ENCODE measurements around the gene OR5B17. TPM values are rescaled to one million over a fixed set of nuclear protein-coding genes. Genes with fewer than 3 reads are reported as not detected.
"Not testable (repeated sequence)": the region's sequence is repeated elsewhere in the genome, so short reads cannot be mapped to it uniquely, and the experiment has no call there.

Gene OR5B17
- not detected in 2 replicates for total RNA-seq (2014; rRNA removed)
- polyA plus RNA-seq (2012) = not detected

DNA sequence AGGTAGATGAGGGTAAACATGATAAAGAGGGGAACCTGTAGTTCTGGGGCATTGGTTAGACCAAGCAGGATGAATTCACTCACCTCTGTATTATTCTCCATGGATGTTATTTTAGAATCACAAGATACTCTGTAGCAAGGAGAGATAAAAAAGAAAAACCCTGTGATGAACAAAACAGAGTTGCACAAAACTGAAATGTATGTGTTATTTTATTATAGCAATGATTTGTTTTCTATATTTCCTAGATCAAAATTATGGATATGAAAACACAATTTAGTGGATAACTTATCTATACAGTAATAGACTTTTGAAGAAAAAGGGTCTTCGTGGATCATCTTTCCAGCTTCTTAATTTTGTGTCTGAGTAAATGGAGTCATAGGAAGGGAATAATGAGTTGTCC is at the start of gene OR5B17:
OR5B17 (minus strand) TSS at position 101 of the 400 bp plus-strand sequence; CDS start at position 101, 0 bp downstream.
- no peak for DNase-seq (ENCODE audit: low read depth)

DNA sequence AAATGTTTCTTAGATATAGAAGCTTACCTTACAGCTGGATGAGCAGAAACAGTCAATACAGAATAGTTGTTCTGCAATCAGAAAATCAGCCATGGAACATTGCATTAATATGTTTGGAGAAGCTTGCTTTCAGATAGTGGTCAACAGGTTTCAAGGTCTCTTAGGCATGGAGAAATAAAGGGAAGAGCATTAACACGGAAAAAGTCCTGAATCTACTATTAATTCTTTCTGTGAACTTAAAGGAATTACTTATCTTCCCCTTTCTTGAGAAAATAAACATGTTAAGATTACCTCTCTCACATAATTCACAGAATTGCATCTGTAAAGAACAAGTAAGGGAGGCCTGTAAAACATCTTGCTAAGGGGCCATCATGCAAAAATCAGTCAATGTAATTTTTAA is 47.9 kb upstream of the OR5B17 start, which contains the start of gene OR5B3:
OR5B3 (minus strand) TSS at position 101 of the 400 bp plus-strand sequence. CDS start 3,465 bp downstream, outside the sequence.
- no peak for DNase-seq (ENCODE audit: low read depth)

DNA sequence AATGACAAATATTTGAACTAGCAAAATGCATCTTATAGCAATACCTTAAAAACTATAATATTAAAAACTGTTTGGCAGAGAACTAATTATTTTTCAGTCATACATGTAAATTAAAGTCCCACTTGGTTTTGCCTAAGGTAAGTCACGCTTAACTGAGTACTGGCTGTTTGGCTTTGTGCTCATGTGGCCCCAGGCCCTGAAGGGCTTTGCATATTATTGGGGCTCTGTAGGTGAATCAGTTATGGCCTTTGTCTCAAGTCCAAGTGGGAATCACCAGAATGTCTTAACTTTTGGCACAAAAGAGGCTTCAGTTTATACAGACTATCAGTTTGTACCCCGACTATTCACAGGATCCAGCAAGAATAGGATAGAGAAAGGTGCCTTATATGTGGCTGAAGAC is 40.8 kb upstream of the OR5B17 start:
- not testable (repeated sequence) for DNase-seq (ENCODE audit: low read depth)

DNA sequence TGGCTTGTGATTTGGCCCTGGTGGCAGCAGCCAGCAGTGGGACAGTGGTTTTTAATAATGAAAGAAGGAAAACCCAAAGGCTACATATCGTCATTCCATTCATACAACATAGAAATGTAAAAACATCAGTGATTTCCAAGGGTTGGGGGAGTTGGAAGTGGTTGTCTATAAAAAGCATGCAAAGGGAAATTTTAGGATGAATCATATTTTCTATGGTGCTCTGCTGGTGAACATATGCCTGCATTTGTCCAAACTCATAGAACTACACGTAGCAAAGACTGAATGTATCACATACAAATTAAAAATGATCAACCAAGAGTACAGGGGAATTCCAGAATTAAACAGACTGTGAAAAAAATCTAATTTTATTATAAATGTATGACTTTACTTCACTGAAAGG is 36.7 kb upstream of the OR5B17 start:
- DNase-seq (ENCODE audit: low read depth) = no peak

DNA sequence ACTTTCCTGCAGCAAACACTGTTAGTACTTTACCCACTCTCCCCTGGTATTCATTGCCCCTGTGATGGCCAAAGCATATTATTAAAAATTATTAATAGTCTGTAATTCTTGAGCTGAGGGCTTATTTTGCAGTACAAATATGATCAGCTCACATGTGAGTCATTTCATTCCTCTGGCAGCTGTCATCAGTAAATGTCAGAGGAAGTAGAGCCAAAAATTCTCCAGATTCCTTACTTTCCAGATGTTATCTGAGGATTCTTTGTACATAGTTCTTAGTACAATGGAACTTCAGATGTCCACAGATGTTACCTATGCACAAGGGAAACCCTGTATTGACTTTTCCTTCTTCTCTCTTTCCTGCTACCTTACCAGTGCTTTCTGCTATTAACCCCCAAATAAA is 35.3 kb upstream of the OR5B17 start:
- DNase-seq (ENCODE audit: low read depth) = peak; percentile 82

DNA sequence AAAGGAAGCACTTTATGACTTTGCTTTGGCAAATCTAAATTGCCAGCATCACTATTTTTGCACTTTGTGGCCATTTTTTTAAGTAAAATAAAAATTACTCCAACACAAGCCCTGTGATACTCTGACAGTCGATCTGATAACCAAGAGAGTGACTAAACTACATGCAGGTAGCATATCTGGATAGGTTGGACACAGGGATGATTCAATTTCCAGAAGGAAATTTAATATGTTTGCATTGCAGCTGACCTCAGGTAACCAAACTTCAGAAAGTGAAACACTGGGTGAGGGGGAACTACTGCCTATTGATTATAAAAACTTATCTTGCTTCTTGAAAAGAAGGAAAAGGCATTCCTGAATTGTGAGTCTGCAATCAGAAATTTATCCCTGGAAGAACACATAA is 33.9 kb upstream of the OR5B17 start:
- DNase-seq (ENCODE audit: low read depth) = no peak

DNA sequence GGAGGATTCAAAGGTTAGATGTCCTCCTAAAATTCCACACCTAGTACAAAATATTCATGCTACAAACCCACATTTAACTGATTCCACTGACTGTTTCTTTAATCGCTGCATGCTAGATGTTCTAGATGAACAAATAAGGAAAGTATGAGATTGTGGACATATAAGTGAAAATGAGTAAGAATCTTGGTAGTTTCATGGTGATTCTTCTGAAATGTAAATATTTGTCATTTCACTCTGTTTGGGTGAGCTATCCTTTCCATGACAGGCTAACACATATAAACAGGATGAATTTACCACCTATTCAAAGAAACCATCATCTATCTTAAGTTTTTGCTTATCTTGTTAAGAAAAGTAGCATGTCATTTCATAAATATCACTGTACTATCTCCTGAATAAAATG is 33.0 kb upstream of the OR5B17 start:
- DNase-seq (ENCODE audit: low read depth) = no peak

DNA sequence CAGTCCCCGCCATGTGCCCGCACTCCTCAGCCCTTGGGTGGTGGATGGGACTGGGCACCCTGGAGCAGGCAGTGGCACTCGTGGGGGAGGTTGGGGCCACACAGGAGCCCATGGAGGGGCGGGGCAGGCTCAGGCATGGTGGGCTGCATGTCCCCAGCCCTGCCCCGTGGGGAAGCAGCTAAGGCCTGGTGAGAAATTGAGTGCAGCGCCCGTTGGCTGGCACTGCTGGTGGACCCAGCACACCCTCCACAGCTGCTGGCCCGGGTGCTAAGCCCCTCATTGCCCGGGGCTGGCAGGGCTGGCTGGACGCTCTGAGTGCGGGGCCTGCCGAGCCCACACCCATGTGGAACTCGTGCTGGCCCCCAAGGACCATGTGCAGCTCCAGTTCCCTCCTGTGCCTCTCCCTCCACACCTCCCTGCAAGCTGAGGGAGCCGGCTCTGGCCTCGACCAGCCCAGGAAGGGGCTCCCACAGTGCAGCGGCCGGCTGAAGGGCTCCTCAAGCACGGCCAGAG is 31.7 kb upstream of the OR5B17 start:
- no peak for DNase-seq (ENCODE audit: low read depth)

DNA sequence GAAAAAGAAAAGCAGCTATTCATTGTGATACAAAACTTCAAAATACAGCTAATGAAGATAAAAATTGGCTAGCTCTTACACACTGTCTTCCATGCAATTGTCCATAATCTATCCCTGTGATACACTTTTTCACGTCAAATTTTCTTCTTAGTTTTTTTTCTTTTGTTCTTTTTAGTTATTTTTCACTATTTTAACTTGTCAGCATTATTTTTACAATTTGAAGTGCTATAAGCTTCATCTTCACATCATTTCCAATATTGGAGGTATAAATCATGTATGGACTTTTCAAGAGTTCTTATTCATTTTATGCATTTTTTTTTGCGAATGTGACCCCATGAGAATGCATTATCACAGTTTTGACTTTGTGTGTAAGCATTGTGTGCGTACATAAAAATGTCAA is 4.1 kb downstream of the OR5B17 start:
- DNase-seq (ENCODE audit: low read depth) = no peak

DNA sequence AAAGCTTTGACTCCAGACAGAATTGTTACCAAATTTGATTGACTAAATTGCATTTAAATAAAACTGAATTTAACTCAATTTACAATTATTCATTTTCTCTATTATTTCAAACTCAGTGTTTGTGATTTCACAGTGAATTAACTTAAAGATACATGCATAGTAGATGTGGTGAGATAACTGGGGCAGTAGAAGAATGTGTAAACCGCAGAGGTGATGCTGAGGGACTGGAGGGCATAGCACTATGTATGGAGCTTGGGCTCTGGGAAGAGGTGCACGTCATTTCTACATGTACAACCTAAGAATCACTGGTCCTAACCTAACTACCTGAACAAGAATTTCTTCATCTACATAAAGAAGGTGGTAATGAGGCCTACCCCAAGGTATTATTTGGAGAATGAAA is 13.7 kb downstream of the OR5B17 start:
- no peak for DNase-seq (ENCODE audit: low read depth)

DNA sequence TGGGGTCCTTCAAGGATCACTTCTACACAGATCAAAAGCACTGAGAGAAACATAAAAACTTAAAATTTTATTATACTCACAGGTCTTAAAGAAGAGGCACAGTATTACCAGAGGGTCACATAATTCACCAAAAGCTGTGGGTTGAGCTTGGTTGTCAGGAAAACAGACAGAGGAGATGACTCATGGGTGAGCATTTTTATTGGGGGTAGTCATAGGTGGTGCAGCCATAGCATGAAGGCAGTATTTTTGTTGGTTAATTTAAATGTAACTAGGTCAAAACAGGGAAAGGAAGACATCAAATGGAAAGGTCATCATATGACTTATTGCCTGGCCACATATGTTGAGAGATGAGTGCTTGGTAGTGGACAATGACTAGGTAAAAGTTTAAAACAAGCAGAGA is 24.2 kb downstream of the OR5B17 start:
- peak; percentile 93 for DNase-seq (ENCODE audit: low read depth)

DNA sequence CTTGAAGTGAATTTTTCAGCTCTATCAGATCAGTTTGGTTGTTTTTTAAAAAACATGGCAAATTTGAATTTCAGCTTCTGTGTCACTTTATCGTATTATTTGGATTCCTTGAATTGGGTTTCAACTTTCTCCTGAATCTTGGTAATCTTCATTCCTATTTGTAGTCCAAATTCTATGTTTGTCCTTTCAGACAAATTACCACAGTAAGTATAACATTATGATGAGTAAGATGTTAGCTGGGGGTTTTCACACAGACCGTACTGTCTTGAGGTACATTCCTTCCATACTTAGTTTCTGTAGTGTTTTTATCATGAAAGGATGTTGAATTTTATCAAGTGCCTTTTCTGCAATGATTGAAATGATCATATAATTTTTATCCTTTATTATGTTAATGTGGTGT is 28.0 kb downstream of the OR5B17 start:
- DNase-seq (ENCODE audit: low read depth) = peak; percentile 65

DNA sequence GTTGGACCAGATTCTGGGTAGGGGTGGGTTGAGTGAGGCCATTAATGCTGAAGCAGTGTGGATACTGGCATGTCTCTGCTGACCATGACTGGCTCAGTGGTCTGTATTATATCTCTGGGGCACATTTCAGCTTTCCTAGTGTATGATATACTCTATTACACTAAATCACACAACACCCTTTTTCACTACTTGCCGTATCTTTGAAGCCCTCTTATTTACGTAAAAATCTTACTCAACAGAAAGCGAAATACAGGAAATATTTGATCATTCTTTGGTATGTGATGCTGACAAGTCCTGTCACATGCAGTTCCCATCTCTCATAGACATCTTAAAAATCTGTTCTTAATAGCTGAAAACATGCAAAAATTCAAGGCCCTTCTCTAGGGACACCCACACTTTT is 40.3 kb downstream of the OR5B17 start:
- DNase-seq (ENCODE audit: low read depth) = no peak

DNA sequence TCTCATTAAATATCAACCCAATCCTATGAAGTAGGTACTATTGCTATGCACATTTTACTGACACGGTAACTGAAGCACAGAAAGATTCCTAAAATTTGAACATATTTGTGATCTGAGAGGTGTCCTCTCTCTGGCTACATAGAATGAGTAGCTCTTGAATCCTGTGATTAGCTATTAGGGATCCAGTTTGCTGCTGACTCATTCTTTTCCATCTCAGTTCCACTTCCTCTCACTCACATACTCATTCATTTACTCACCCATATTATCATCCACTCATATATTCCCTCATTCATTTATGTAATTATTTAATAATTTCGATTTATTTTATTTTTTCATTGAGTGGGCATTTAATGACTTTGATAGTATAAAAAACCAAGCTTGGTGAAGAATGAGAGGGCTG is 42.7 kb downstream of the OR5B17 start:
- peak; percentile 53 for DNase-seq (ENCODE audit: low read depth)

Other genes starting within 250 kb of the OR5B17 start
- not detected in 2 replicates for gene OR9I1, start 233.5 kb downstream of the OR5B17 start, total RNA-seq (2014; rRNA removed)
- gene OR9Q2, start 170.0 kb downstream of the OR5B17 start, total RNA-seq (2014; rRNA removed) = not detected in 2 replicates
- not detected in 2 replicates for gene OR1S2, start 154.9 kb downstream of the OR5B17 start, total RNA-seq (2014; rRNA removed)
- gene OR1S1, start 146.3 kb downstream of the OR5B17 start, total RNA-seq (2014; rRNA removed) = not detected in 2 replicates
- not detected in 2 replicates for gene OR10Q1, start 130.2 kb downstream of the OR5B17 start, total RNA-seq (2014; rRNA removed)
- gene OR10W1, start 90.8 kb downstream of the OR5B17 start, total RNA-seq (2014; rRNA removed) = not detected in 2 replicates
- not detected in 2 replicates for gene OR5B3, start 47.8 kb upstream of the OR5B17 start, total RNA-seq (2014; rRNA removed)
- not detected in 2 replicates for gene OR5B2, start 69.1 kb upstream of the OR5B17 start, total RNA-seq (2014; rRNA removed)
- gene OR5B12, start 83.2 kb upstream of the OR5B17 start, total RNA-seq (2014; rRNA removed) = not detected in 2 replicates
- gene OR5B21, start 149.0 kb upstream of the OR5B17 start, total RNA-seq (2014; rRNA removed) = not detected in 2 replicates
- gene LPXN, start 216.8 kb upstream of the OR5B17 start, total RNA-seq (2014; rRNA removed) = 55.0 and 57.9 TPM in 2 replicates
- 75.2 and 87.9 TPM in 2 replicates for gene ZFP91, start 220.0 kb upstream of the OR5B17 start, total RNA-seq (2014; rRNA removed)